Uterus (tissue), 4 donors: ENCODE measurements around the gene CHRM1. TPM values are rescaled to one million over a fixed set of nuclear protein-coding genes. Genes with fewer than 3 reads are reported as not detected.
"Not testable (repeated sequence)": the region's sequence is repeated elsewhere in the genome, so short reads cannot be mapped to it uniquely, and the experiment has no call there.

Source experiments
- DNase-seq, 2 donors: peaks; one replicate each; pipeline ENCODE4 v3.0.0-alpha.2; 2019 to 2020
- H3K27ac ChIP-seq, 2 donors: fragments of 200-600 bp; sonication (generic); 1 replicate in 1 of 2; 2 replicates in 1 of 2; pipeline ENCODE4 v1.5.1; 2016 to 2018
- H3K27me3 ChIP-seq, 2 donors: fragments of 200-600 bp; sonication (generic); one replicate each; pipeline ENCODE4 v1.5.1; 2018 to 2019; ENCODE audit warnings: control low read depth in 1 of 2
- H3K36me3 ChIP-seq, 2 donors: fragments of 200-600 bp; sonication (generic); one replicate each; pipeline ENCODE4 v1.5.1; 2019; ENCODE audit warnings: control low read depth in 1 of 2
- H3K4me1 ChIP-seq, 2 donors: fragments of 200-600 bp; sonication (generic); one replicate each; pipeline ENCODE4 v1.5.1; 2018 to 2019; ENCODE audit warnings: control low read depth in 1 of 2
- H3K4me3 ChIP-seq, 2 donors: fragments of 200-600 bp; sonication (generic); 1 replicate in 1 of 2; 2 replicates in 1 of 2; pipeline ENCODE4 v1.5.1; 2018 to 2019; ENCODE audit warnings: mild to moderate bottlenecking in 1 of 2
- H3K9me3 ChIP-seq, 2 donors: fragments of 200-600 bp; sonication (generic); one replicate each; pipeline ENCODE4 v1.5.1; 2019; ENCODE audit warnings: control low read depth in 1 of 2
- CTCF ChIP-seq, 4 experiments: fragments of 200-600 bp in 2 of 4; fragments of 450-650 bp in 2 of 4; sonication (generic) in 2 of 4; IDR thresholded peaks; one replicate each; pipeline ENCODE4 v1.5.1; 2016 to 2019; ENCODE audit warnings: antibody characterized with exemption in 4 of 4, mild to moderate bottlenecking in 2 of 4, moderate library complexity in 1 of 4
- POLR2A ChIP-seq, 2 donors: fragments of 450-650 bp; IDR thresholded peaks; one replicate each; pipeline ENCODE4 v1.6.1; 2016; ENCODE audit warnings: antibody characterized with exemption in 2 of 2, mild to moderate bottlenecking in 1 of 2, moderate library complexity in 1 of 2
- intact Hi-C: fragments of 100-400 bp; cut with DNase I; formaldehyde crosslinking; loops from one replicate; pipeline ENCODE4 v1.15.1; 2023; ENCODE audit warnings: low total_unique reads
- small RNA-seq: library from RNA; depleted of rRNA; stranded (forward); fragments of <200 nt; gene quantifications from one replicate; pipeline ENCODE3, GENCODE V24; 2016
- total RNA-seq, 4 donors: library from RNA; depleted of rRNA in 3 of 4; stranded (reverse); fragments of >200 nt in 3 of 4; gene quantifications; one replicate each; pipeline versions ENCODE4 v1.1.0 to v1.2.4, GENCODE V29; 2014 to 2023
- donor health status: DM: yes; HTN: yes; CAD: no.

CHRM1 gene
- total RNA-seq, 4 donors from 2014 or later = 1.3 TPM; not detected in 3

DNA sequence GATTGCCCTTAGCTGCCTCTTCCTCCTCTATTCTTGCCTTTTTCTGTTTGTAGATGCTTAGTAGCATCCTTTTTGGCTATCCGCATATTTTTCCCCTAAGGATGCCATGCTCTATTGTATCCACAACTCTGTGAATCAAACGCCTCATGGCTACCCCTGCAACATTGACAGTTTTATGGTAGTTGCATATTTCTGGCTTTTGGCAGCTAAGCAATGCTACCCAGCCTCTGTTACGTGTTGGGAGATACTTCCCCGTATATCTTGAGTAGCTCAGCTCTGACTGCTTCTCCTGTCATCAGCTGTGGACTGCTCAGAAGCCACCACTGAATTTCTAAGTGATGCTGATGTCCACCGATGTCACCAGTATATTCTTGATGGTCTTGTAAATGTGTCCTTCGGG is 55.5 kb downstream of the CHRM1 start:
- no peak overlapping the region for H3K4me3 ChIP-seq
- TF ChIP-seq CTCF (IDR thresholded peaks at IDR 0.05) (no peak), POLR2A (IDR thresholded peaks at IDR 0.05) (no peak)
- H3K36me3 ChIP-seq = no peaks in the 10 kb centered on the region
- H3K27me3 ChIP-seq = no peaks in the 10 kb centered on the region
- H3K4me1 ChIP-seq = no peaks in the 10 kb centered on the region
- H3K9me3 ChIP-seq = no peaks in the 10 kb centered on the region
- no peak overlapping the region for H3K27ac ChIP-seq
- intact Hi-C loops = no loop called here
- no peak for DNase-seq

DNA sequence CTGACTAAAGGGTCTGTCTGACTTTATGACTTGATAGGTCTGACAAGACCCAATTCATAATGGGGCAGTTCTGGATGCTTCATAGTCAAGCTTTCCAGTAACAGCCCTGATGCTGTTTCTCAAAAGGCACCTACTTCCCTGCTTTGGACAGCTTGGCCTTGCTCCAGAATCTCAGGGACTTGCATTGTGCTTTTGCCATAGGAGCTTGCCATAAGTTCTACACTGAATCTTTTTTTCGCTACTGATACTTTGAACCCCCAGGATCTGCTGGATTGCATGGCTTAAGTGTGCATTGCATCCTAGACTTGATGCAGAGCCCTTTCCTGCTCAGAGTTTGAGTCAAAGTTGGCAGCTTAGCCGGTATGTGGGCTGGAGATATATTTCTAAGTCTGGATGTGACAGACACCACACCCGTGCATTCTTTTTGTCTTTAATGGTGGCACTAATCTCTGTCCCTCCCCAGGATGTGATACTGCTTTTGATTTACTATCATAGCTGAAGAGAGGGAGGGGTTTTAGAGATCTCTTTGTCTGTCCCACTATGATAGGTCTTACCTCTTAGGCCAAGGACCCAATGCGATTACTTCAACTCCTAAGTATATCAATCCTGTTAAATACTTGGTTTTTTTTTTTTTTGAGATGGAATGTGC is 57.4 kb downstream of the CHRM1 start:
- DNase-seq = no peak
- no peak for TF ChIP-seq POLR2A (IDR thresholded peaks at IDR 0.05)
- TF ChIP-seq CTCF (IDR thresholded peaks at IDR 0.05) = no peak
- H3K27ac ChIP-seq = no peak overlapping the region
- H3K27me3 ChIP-seq = no peaks in the 10 kb centered on the region
- no peaks in the 10 kb centered on the region for H3K9me3 ChIP-seq
- H3K4me1 ChIP-seq = no peaks in the 10 kb centered on the region
- H3K4me3 ChIP-seq = no peak overlapping the region
- no peaks in the 10 kb centered on the region for H3K36me3 ChIP-seq
- intact Hi-C loops = loop anchor here (2.0 kb wide), 1 partner anchor 77 kb away; the partner anchor contains the start of gene TMEM179B

GRCh38 chr11:62861564-62862192 is 59.5 kb downstream of the CHRM1 start:
- H3K4me1 ChIP-seq, H3K9me3 ChIP-seq, H3K27ac ChIP-seq, H3K27me3 ChIP-seq, H3K36me3 ChIP-seq, H3K4me3 ChIP-seq, DNase-seq: not testable (repeated sequence)
- intact Hi-C loops = loop anchor here (2.0 kb wide), 1 partner anchor 75 kb away; the partner anchor contains the start of gene TMEM179B

DNA sequence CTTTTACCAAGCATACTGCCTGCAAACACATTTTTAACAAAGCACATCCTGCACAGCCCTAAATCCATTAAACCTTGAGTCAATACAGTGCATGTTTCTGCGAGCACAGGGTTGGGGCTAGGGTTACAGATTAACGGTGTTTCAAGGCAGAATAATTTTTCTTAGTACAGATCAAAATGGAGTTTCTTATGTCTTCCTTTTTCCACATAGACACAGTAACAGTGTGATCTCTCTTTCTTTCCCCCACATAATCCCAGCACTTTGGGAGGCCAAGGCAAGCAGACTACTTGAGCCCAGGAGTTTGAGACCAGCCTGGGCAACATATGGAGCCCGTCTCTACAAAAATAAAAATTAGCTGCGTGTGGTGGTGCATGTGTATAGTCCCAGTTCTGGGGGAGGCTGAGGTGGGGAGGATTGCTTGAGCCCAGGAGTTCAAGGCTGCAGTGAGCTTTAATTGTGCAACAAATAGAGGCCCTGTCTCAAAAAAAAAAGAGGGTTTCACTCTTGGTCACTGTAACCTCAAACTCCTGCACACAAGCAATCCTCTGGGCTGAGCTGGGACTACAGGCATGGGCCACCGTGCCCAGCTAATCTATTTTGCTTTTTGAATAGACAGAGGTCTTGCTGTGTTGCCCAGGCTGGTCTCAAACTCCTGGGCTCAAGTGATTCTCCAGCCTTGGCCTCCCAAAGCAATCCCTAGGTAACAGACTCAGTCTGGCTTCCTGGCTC is 60.2 kb downstream of the CHRM1 start:
- DNase-seq = no peak
- no peak for TF ChIP-seq CTCF (IDR thresholded peaks at IDR 0.05)
- TF ChIP-seq POLR2A (IDR thresholded peaks at IDR 0.05) = no peak
- intact Hi-C loops = no loop called here
- H3K4me3 ChIP-seq = no peak overlapping the region
- H3K27ac ChIP-seq = no peak overlapping the region
- H3K36me3 ChIP-seq = no peaks in the 10 kb centered on the region
- H3K4me1 ChIP-seq = peaks cover 0 to 5% of the 10 kb centered on the region in 2 donors
- no peaks in the 10 kb centered on the region for H3K9me3 ChIP-seq
- no peaks in the 10 kb centered on the region for H3K27me3 ChIP-seq

DNA sequence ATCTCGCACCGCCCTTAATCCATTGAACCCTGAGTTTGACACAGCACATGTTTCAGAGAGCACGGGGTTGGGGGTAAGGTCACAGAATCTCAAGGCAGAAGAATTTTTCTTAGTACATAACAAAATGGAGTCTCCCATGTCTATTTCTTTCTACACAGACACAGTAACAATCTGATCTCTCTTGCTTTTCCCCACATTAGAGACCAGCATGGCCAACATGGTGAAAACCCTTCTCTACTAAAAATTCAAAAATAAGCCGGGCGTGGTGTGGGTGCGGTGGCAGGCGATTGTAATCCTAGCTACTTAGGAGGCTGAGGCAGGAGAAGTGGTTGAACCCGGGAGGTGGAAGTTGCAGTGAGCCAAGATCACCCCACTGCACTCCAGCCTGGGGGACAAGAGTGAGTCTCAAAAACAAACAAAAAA is 61.9 kb downstream of the CHRM1 start:
- H3K36me3 ChIP-seq, H3K4me3 ChIP-seq, H3K27me3 ChIP-seq, H3K9me3 ChIP-seq, DNase-seq, intact Hi-C loops, H3K4me1 ChIP-seq, H3K27ac ChIP-seq: not testable (repeated sequence)

Small RNA genes within 50 kb of the gene (small RNA-seq; reads per million reads assigned to genes)
- gene RN7SL259P = not detected

Other genes with a start within 250 kb of the CHRM1 start
- gene UQCC3, start 249.7 kb downstream of the CHRM1 start, total RNA-seq = 1 to 10 TPM in 3 of 4 donors, under 1 TPM in 1; 0.51 to 6.6 (median 3.4) TPM
- 10 to 100 TPM in 1 of 4 donors, 1 to 10 TPM in 2, not detected in 1; 3.5 to 18.2 (median 6.9) TPM for gene LBHD1, start 249.1 kb downstream of the CHRM1 start, total RNA-seq
- 100 to 1,000 TPM in 2 of 4 donors, 10 to 100 TPM in 2; 55.4 to 276 (median 102) TPM for gene UBXN1, start 242.3 kb downstream of the CHRM1 start, total RNA-seq
- 10 to 100 TPM; 36.2 to 50.6 (median 41.4) TPM for gene LRRN4CL, start 231.8 kb downstream of the CHRM1 start, total RNA-seq
- 10 to 100 TPM; 24.1 to 46.7 (median 34.4) TPM for gene BSCL2, start 213.9 kb downstream of the CHRM1 start, total RNA-seq
- gene GNG3, start 213.7 kb downstream of the CHRM1 start, total RNA-seq = under 1 TPM in 1 of 4 donors, not detected in 3; 0.52 TPM
- 10 to 100 TPM; 17.7 to 58.3 (median 21.3) TPM for gene HNRNPUL2, start 193.9 kb downstream of the CHRM1 start, total RNA-seq
- 10 to 100 TPM in 2 of 4 donors, 1 to 10 TPM in 2; 1.3 to 32.4 (median 16.3) TPM for gene TTC9C, start 192.9 kb downstream of the CHRM1 start, total RNA-seq
- 10 to 100 TPM in 3 of 4 donors, under 1 TPM in 1; 0.59 to 28.9 (median 18.3) TPM for gene ZBTB3, start 167.2 kb downstream of the CHRM1 start, total RNA-seq
- gene POLR2G, start 159.8 kb downstream of the CHRM1 start, total RNA-seq = 10 to 100 TPM; 55.0 to 97.6 (median 76.0) TPM
- gene TAF6L, start 150.0 kb downstream of the CHRM1 start, total RNA-seq = 10 to 100 TPM in 3 of 4 donors, 1 to 10 TPM in 1; 6.8 to 34.3 (median 24.1) TPM
- 10 to 100 TPM; 22.3 to 83.8 (median 34.2) TPM for gene TMEM179B, start 134.0 kb downstream of the CHRM1 start, total RNA-seq
- gene TMEM223, start 129.4 kb downstream of the CHRM1 start, total RNA-seq = 10 to 100 TPM in 2 of 4 donors, 1 to 10 TPM in 2; 1.0 to 28.0 (median 10.0) TPM
- 10 to 100 TPM; 41.0 to 96.2 (median 50.2) TPM for gene NXF1, start 115.9 kb downstream of the CHRM1 start, total RNA-seq
- 10 to 100 TPM; 36.5 to 73.5 (median 55.2) TPM for gene STX5, start 89.3 kb downstream of the CHRM1 start, total RNA-seq
- gene TEX54, start 88.5 kb downstream of the CHRM1 start, total RNA-seq = not detected
- 10 to 100 TPM in 3 of 4 donors, 1 to 10 TPM in 1; 10.0 to 66.0 (median 35.0) TPM for gene WDR74, start 81.8 kb downstream of the CHRM1 start, total RNA-seq
- 100 to 1,000 TPM in 2 of 4 donors, 10 to 100 TPM in 2; 69.8 to 206 (median 98.4) TPM for gene SLC3A2, start 40.5 kb downstream of the CHRM1 start, total RNA-seq
- gene SLC22A6, start 63.6 kb upstream of the CHRM1 start, total RNA-seq = not detected
- gene SLC22A8, start 94.5 kb upstream of the CHRM1 start, total RNA-seq = not detected
- gene SLC22A24, start 222.9 kb upstream of the CHRM1 start, total RNA-seq = not detected